SK-N-MC (cell line): ENCODE measurements around the gene SH3PXD2A.

ENCODE experiments used
- EZH2 ChIP-seq: fragments of 200-600 bp; sonication (generic); IDR thresholded peaks from one replicate; pipeline ENCODE4 v1.6.1; 2017; ENCODE audit warnings: antibody characterized with exemption
- FOXP2 ChIP-seq: optimal IDR thresholded peaks from 2 replicates; pipeline ENCODE3; 2011; ENCODE audit warnings: mild to moderate bottlenecking, moderate library complexity; ENCODE audit not compliant: insufficient read depth; ENCODE audit errors: extremely low read length, control extremely low read depth
- POLR2AphosphoS5 ChIP-seq: IDR thresholded peaks from 2 replicates; pipeline ENCODE4 v1.6.1; 2012; ENCODE audit warnings: mild to moderate bottlenecking, low read depth, low read length, borderline replicate concordance

GRCh38 chr10:103678178-103678526 is 177.2 kb downstream of the SH3PXD2A start:
- TF ChIP-seq POLR2AphosphoS5 (no peak), EZH2 (no peak), FOXP2 (peak; percentile 63)
